MCF 10A (cell line): ENCODE measurements around the gene SPRYD7. TPM values are rescaled to one million over a fixed set of nuclear protein-coding genes. Genes with fewer than 3 reads are reported as not detected.

Experiments used
- BruUV-seq: library from RNA; stranded (reverse); fragments of 400-500 nt; replicated peaks from 2 replicates; lab custom pipeline; 2021; lab: Mats Ljungman, UMichigan
- CTCF ChIA-PET: fragments of 300-600 bp; sonication (Branson Sonifier 250); formaldehyde crosslinking; extraction: SDS; loops from one replicate; lab custom pipeline; 2021; ENCODE audit warnings: antibody characterized with exemption, inconsistent platforms; lab: Yijun Ruan, JAX
- POLR2A ChIA-PET: fragments of 300-600, 350-650 bp; sonication (Branson Sonifier 250); formaldehyde crosslinking; extraction: SDS; loops from one replicate; lab custom pipeline; 2020; ENCODE audit warnings: antibody characterized with exemption, inconsistent platforms; lab: Yijun Ruan, JAX
- DNase-seq: peaks from one replicate; pipeline ENCODE4 v3.0.0-alpha.2; 2018; ENCODE audit not compliant: unreplicated experiment
- H3K27ac Mint-ChIP-seq: one replicate; pipeline ENCODE4 v1.8.0; 2022; ENCODE audit warnings: mild to moderate bottlenecking, low read depth, mixed read lengths; ENCODE audit not compliant: unreplicated experiment
- H3K27me3 Mint-ChIP-seq: one replicate; pipeline ENCODE4 v1.8.0; 2022; ENCODE audit warnings: mixed read lengths; ENCODE audit not compliant: insufficient read depth, unreplicated experiment
- H3K36me3 Mint-ChIP-seq: one replicate; pipeline ENCODE4 v1.8.0; 2022; ENCODE audit warnings: mild to moderate bottlenecking, moderate library complexity, mixed read lengths; ENCODE audit not compliant: insufficient read depth, unreplicated experiment
- H3K4me1 Mint-ChIP-seq: one replicate; pipeline ENCODE4 v1.8.0; 2022; ENCODE audit warnings: mixed read lengths; ENCODE audit not compliant: insufficient read depth, unreplicated experiment
- H3K4me3 Mint-ChIP-seq: one replicate; pipeline ENCODE4 v1.8.0; 2022; ENCODE audit warnings: mild to moderate bottlenecking, moderate library complexity, mixed read lengths; ENCODE audit not compliant: unreplicated experiment
- H3K9me3 Mint-ChIP-seq: one replicate; pipeline ENCODE4 v1.8.0; 2022; ENCODE audit warnings: mixed read lengths; ENCODE audit not compliant: unreplicated experiment
- intact Hi-C: fragments of 100-400 bp; cut with micrococcal nuclease; formaldehyde crosslinking; loops from 2 replicates; pipeline ENCODE4 v1.14.1; 2022
- total RNA-seq: library from RNA; stranded (reverse); gene quantifications from 2 replicates; pipeline ENCODE4 v1.2.3, GENCODE V29; 2022
- TF ChIP-seq, protein P1 (sequence below): fragments of 200-600 bp; IDR thresholded peaks from one replicate; pipeline ENCODE4 v1.8.0; 2022; ENCODE audit warnings: antibody characterized with exemption, mild to moderate bottlenecking; ENCODE audit not compliant: unreplicated experiment

The SPRYD7 gene
- total RNA-seq, 1 experiment from 2014 or later, result 19.5 TPM

DNA sequence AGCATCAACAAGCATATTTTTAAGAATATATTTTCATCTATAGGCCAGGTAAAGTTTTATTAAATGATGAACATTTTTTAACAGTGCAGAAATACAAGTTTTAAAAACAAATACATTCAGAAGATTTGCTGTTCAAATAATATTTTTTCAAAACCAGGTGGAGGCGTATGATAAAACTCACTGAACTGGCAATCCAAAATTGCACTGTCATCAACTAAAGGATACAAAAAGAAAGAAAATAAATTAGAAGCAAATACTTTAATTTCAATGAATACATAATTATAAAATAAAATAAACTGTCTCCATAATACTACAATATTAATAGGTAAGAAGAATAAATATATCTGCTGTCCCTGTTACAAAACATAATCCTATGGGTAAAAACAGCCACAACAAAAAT is 21.2 kb downstream of the SPRYD7 start:
- TF ChIP-seq, protein P1, sequence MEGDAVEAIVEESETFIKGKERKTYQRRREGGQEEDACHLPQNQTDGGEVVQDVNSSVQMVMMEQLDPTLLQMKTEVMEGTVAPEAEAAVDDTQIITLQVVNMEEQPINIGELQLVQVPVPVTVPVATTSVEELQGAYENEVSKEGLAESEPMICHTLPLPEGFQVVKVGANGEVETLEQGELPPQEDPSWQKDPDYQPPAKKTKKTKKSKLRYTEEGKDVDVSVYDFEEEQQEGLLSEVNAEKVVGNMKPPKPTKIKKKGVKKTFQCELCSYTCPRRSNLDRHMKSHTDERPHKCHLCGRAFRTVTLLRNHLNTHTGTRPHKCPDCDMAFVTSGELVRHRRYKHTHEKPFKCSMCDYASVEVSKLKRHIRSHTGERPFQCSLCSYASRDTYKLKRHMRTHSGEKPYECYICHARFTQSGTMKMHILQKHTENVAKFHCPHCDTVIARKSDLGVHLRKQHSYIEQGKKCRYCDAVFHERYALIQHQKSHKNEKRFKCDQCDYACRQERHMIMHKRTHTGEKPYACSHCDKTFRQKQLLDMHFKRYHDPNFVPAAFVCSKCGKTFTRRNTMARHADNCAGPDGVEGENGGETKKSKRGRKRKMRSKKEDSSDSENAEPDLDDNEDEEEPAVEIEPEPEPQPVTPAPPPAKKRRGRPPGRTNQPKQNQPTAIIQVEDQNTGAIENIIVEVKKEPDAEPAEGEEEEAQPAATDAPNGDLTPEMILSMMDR, result no peak
- BruUV-seq, result no TSS peak
- H3K27ac Mint-ChIP-seq, result no peak overlapping the region
- ChIA-PET CTCF (no interaction called here), POLR2A (interaction anchor here (1.7 kb wide), 1 partner anchor 10 kb away, joined by 3 read pairs; no protein-coding TSS in a partner anchor)
- peaks cover 66% of the 10 kb centered on the region for H3K36me3 Mint-ChIP-seq
- DNase-seq, result no peak
- H3K27me3 Mint-ChIP-seq, result no peaks in the 10 kb centered on the region
- no peaks in the 10 kb centered on the region for H3K9me3 Mint-ChIP-seq
- no peak overlapping the region for H3K4me3 Mint-ChIP-seq
- intact Hi-C loops, result no loop called here
- H3K4me1 Mint-ChIP-seq, result no peaks in the 10 kb centered on the region

DNA sequence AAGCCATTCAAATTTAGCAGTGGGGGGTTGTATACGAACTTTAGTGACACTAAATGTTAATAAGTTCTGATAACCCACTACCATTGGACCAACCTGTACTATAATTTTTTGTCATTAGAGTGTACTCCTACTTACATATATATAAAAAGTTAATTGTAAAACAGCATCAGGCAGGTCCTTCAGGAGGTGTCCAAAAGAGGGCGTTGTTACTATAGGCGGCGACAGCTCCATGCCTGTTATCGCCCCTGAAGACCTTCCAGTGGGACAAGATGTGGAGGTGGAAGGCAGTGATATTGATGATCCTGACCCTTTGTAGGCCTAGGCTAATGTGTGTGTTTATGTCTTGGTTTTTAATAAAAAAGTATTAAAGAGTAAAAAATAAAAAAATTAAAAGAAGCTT is 27.5 kb downstream of the SPRYD7 start:
- no peak for DNase-seq
- Mint-ChIP-seq H3K36me3 (peaks cover 18% of the 10 kb centered on the region), H3K9me3 (no peaks in the 10 kb centered on the region), H3K27me3 (no peaks in the 10 kb centered on the region), H3K4me3 (no peak overlapping the region), H3K4me1 (no peaks in the 10 kb centered on the region), H3K27ac (no peak overlapping the region)
- TF ChIP-seq, protein P1, result no peak
- POLR2A ChIA-PET, result interaction anchor here (0.9 to 2.8 kb wide), 5 partner anchors 10 to 117 kb away, joined by 3 to 7 read pairs (median 4); partner anchors contain the start of genes KPNA3 and SPRYD7
- CTCF ChIA-PET, result interaction anchor here (0.6 to 0.7 kb wide), 2 partner anchors 16 to 186 kb away, joined by 3 read pairs; no protein-coding TSS in a partner anchor
- intact Hi-C loops, result no loop called here
- no TSS peak for BruUV-seq

DNA sequence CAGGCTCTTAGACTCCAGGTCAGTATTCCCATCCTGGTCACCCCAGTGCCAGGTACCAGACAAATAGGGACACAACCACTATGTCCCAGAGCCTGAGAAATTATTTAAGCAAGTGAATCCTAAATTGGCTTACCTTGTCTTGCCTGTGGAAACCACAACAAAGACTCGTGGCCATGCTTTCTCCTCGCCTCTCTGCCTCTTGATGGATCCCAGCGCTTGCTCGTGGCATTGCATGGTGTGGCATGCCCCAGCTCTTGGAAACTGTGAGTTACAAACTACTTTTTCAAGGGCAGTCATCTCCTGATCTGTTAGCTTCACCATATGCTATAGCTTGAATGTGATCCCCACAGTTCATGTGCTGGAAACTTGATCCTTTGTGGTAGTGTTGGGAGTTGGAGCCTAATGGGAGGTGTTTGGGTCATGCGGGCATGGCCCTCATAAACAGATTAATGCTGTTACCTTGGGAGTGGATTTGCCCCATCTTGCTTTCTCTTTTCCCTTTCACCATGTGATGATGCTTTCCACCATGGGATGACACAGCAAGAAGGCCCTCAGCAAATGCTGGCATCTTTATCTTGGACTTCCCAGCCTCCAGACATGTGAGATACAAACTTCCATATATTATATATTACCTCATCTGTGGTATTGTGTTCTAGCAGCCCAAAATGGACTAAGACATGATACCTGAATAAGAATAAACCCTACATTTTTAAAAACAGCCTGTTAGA is 31.2 kb downstream of the SPRYD7 start:
- no TSS peak for BruUV-seq
- Mint-ChIP-seq H3K27me3 (no peaks in the 10 kb centered on the region), H3K4me1 (no peaks in the 10 kb centered on the region), H3K36me3 (no peaks in the 10 kb centered on the region), H3K9me3 (no peaks in the 10 kb centered on the region), H3K4me3 (no peak overlapping the region), H3K27ac (no peak overlapping the region)
- ChIA-PET CTCF (interaction anchor here (0.6 kb wide), 1 partner anchor 1499 kb away, joined by 3 read pairs; no protein-coding TSS in a partner anchor), POLR2A (no interaction called here)
- TF ChIP-seq, protein P1, result no peak
- intact Hi-C loops, result no loop called here
- no peak for DNase-seq

DNA sequence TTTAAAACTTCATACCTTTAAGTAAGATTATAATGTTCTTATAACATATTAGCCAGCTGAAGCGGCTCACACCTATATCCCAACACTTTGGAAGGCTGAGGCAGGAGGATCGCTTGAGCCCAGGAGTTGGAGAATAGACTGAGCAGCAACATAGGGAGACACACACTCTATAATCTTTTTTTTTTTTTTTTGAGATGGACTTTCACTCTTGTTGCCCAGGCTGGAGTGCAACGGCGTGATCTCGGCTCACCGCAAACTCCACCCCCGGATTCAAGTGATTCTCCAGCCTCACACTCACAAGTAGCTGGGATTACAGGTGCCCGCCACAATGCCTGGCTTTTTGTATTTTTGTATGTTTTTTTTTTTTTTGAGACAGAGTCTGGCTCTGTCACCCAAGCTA is 37.3 kb downstream of the SPRYD7 start:
- DNase-seq, result no peak
- Mint-ChIP-seq H3K27me3 (no peaks in the 10 kb centered on the region), H3K4me1 (no peaks in the 10 kb centered on the region), H3K36me3 (no peaks in the 10 kb centered on the region), H3K4me3 (no peak overlapping the region), H3K27ac (no peak overlapping the region), H3K9me3 (no peaks in the 10 kb centered on the region)
- CTCF ChIA-PET, result interaction anchor here (0.5 kb wide), 1 partner anchor 8 kb away, joined by 3 read pairs; no protein-coding TSS in a partner anchor
- intact Hi-C loops, result no loop called here
- TF ChIP-seq, protein P1, result no peak
- BruUV-seq, result no TSS peak
- POLR2A ChIA-PET, result interaction anchor here (1.0 kb wide), 1 partner anchor 10 kb away, joined by 3 read pairs; no protein-coding TSS in a partner anchor
